NCI-H226 (cell line): Measurements from ENCODE around the gene SGSM2.

ENCODE experiments used
- DNase-seq: peaks from one replicate; pipeline ENCODE4 v3.0.0-alpha.2; 2015

Gene SGSM2

GRCh38 chr17:2369551-2370210 lies 32.4 kb downstream of the SGSM2 start:
- no peak for DNase-seq

- DNase-seq, result no peak
Observed at GRCh38 chr17:2370211-2370589, 32.9 kb downstream of the SGSM2 start.

GRCh38 chr17:2371183-2372130 lies 34.2 kb downstream of the SGSM2 start:
- DNase-seq, result no peak

- no peak for DNase-seq
Observed at GRCh38 chr17:2372180-2372579, 34.9 kb downstream of the SGSM2 start.

GRCh38 chr17:2372681-2373080 lies 35.4 kb downstream of the SGSM2 start:
- DNase-seq, result no peak

GRCh38 chr17:2373179-2373578 lies 35.9 kb downstream of the SGSM2 start:
- no peak for DNase-seq

GRCh38 chr17:2374549-2375285 lies 37.4 kb downstream of the SGSM2 start:
- no peak for DNase-seq

GRCh38 chr17:2375406-2375805 lies 38.1 kb downstream of the SGSM2 start:
- no peak for DNase-seq

- no peak for DNase-seq
Observed at GRCh38 chr17:2376107-2376506, 38.8 kb downstream of the SGSM2 start.

GRCh38 chr17:2377659-2378058 lies 40.4 kb downstream of the SGSM2 start:
- no peak for DNase-seq

GRCh38 chr17:2378905-2379304 lies 41.6 kb downstream of the SGSM2 start:
- DNase-seq, result no peak

- no peak for DNase-seq
Observed at GRCh38 chr17:2379489-2380225, 42.4 kb downstream of the SGSM2 start.

- DNase-seq, result no peak
Observed at GRCh38 chr17:2380226-2380922, 43.1 kb downstream of the SGSM2 start.

- DNase-seq, result no peak
Observed at GRCh38 chr17:2380950-2381649, 43.8 kb downstream of the SGSM2 start.

- DNase-seq, result no peak
Observed at GRCh38 chr17:2383628-2384167, 46.4 kb downstream of the SGSM2 start.

- no peak for DNase-seq
Observed at GRCh38 chr17:2384439-2385127, 47.3 kb downstream of the SGSM2 start.

GRCh38 chr17:2385240-2386210 lies 48.2 kb downstream of the SGSM2 start:
- DNase-seq, result no peak

GRCh38 chr17:2386400-2387085 lies 49.2 kb downstream of the SGSM2 start:
- DNase-seq, result no peak
